Keratinocyte (primary cell): Measurements from ENCODE around the gene RIMS1. TPM values are rescaled to one million over a fixed set of nuclear protein-coding genes. Genes with fewer than 3 reads are reported as not detected.
"Not testable (repeated sequence)": the region's sequence is repeated elsewhere in the genome, so short reads cannot be mapped to it uniquely, and the experiment has no call there.

ENCODE experiments used
- DNase-seq: peaks from one replicate; pipeline ENCODE4 v3.0.0-alpha.2; 2011; ENCODE audit warnings: low read depth, missing footprints, low spot score
- FAIRE-seq: peaks from 2 replicates; lab custom pipeline; 2011; peaks lifted over from hg19 to GRCh38; lab: Jason Lieb, UNC
- H2AFZ ChIP-seq: 2 replicates; pipeline ENCODE4 v1.6.0; 2012; ENCODE audit warnings: low read length, control low read depth, inconsistent platforms; ENCODE audit not compliant: control insufficient read depth
- H3K27ac ChIP-seq: 2 replicates; pipeline ENCODE4 v1.5.1; 2011; ENCODE audit warnings: low read length; ENCODE audit not compliant: control insufficient read depth, insufficient read depth
- H3K27me3 ChIP-seq: 3 replicates; pipeline ENCODE4 v1.6.0; 2011; ENCODE audit warnings: low read length; ENCODE audit not compliant: control insufficient read depth, insufficient read depth; ENCODE audit errors: extremely low read depth
- H3K36me3 ChIP-seq, 2 experiments: 2 replicates in 1 of 2; 3 replicates in 1 of 2; pipeline ENCODE4 v1.5.1; 2011; ENCODE audit warnings: low read length in 2 of 2, mild to moderate bottlenecking in 1 of 2; ENCODE audit not compliant: control insufficient read depth in 2 of 2, insufficient read depth in 2 of 2; ENCODE audit errors: extremely low read depth in 1 of 2
- H3K4me1 ChIP-seq: 3 replicates; pipeline ENCODE4 v1.5.1; 2011; ENCODE audit warnings: low read length; ENCODE audit not compliant: control insufficient read depth, insufficient read depth; ENCODE audit errors: extremely low read depth
- H3K4me2 ChIP-seq: 3 replicates; pipeline ENCODE4 v1.6.0; 2011; ENCODE audit warnings: low read depth, low read length; ENCODE audit not compliant: control insufficient read depth, insufficient read depth; ENCODE audit errors: extremely low read depth
- H3K4me3 ChIP-seq, 3 experiments: fragments of 200-600 bp in 1 of 3; sonication (generic) in 1 of 3; 2 replicates in 2 of 3; 3 replicates in 1 of 3; pipeline ENCODE4 v1.5.1; 2011 to 2016; ENCODE audit warnings: low read length in 3 of 3, mild to moderate bottlenecking in 3 of 3, control low read depth in 2 of 3, inconsistent platforms in 1 of 3, low read depth in 1 of 3, mixed read lengths in 1 of 3, mixed run types in 1 of 3, moderate library complexity in 1 of 3; ENCODE audit not compliant: control insufficient read depth in 2 of 3, insufficient read depth in 2 of 3; ENCODE audit errors: extremely low read depth in 1 of 3
- H3K79me2 ChIP-seq: 2 replicates; pipeline ENCODE4 v1.6.0; 2012; ENCODE audit warnings: low read length; ENCODE audit not compliant: control insufficient read depth, insufficient read depth
- H3K9ac ChIP-seq: 3 replicates; pipeline ENCODE4 v1.6.0; 2011; ENCODE audit warnings: low read length; ENCODE audit not compliant: control insufficient read depth, insufficient read depth; ENCODE audit errors: extremely low read depth
- H3K9me1 ChIP-seq: 3 replicates; pipeline ENCODE4 v1.6.0; 2011; ENCODE audit warnings: low read length; ENCODE audit not compliant: control insufficient read depth, insufficient read depth; ENCODE audit errors: extremely low read depth
- H3K9me3 ChIP-seq: 2 replicates; pipeline ENCODE4 v1.5.1; 2012; ENCODE audit warnings: low read depth, low read length; ENCODE audit not compliant: control insufficient read depth
- H4K20me1 ChIP-seq: 3 replicates; pipeline ENCODE4 v1.6.0; 2011; ENCODE audit warnings: low read length; ENCODE audit not compliant: control insufficient read depth, insufficient read depth; ENCODE audit errors: extremely low read depth
- CTCF ChIP-seq, 3 experiments: IDR thresholded peaks in 1 of 3; conservative IDR thresholded peaks in 1 of 3; optimal IDR thresholded peaks in 1 of 3; 2 replicates in 2 of 3; 3 replicates in 1 of 3; pipeline versions ENCODE3 to v1.5.1; 2011; ENCODE audit warnings: low read length in 3 of 3, mild to moderate bottlenecking in 3 of 3, moderate library complexity in 2 of 3, control low read depth in 1 of 3, inconsistent platforms in 1 of 3; ENCODE audit not compliant: insufficient read depth in 2 of 3; ENCODE audit errors: extremely low read depth in 1 of 3
- EZH2 ChIP-seq: IDR thresholded peaks from one replicate; pipeline ENCODE4 v1.6.1; 2012; ENCODE audit warnings: inconsistent platforms, mild to moderate bottlenecking, low read length, moderate library complexity
- dilution Hi-C: fragments of 300-500 bp; cut with MboI; formaldehyde crosslinking; loops from one replicate; pipeline ENCODE4 v1.7.0; 2020; ENCODE audit warnings: low sequenced_read_pairs; ENCODE audit not compliant: extremely low pct_ligation_motif_present
- polyA plus RNA-seq, 5 experiments: library from polyadenylated mRNA; depleted of rRNA in 3 of 5; stranded (reverse) in 3 of 5; stranded (forward) in 1 of 5; unstranded in 1 of 5; fragments of >200 nt; gene quantifications; 1 replicate in 1 of 5; 2 replicates in 3 of 5; 3 replicates in 1 of 5; pipeline versions ENCODE4 v1.2.1 to v1.2.3, GENCODE V29; 2011 to 2012; ENCODE audit warnings: missing spikeins in 2 of 5, low read depth in 1 of 5, low replicate concordance in 1 of 5

RIMS1 gene
- polyA plus RNA-seq, 1 donor (not counting 4 experiments of a cell fraction or from before 2014, with no cell fraction given) = not detected

DNA sequence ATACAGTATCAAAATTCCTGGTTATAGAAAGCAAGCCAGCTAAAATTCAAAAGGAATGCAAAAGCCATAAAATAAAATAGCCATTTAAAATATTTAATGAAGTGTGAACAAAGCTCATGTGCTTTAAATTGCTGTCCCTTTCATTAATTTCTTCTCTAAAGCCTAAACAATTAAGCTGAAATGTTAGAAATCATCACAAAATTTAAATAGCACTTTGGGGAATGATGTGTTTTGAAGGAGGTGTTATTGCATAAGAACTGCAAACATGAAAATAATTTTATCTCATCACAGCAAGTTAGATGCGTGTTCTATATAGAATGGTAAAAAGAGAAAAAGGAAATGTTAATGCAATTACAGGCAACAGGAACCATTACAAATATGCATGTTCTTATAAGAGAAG is 111.0 kb downstream of the RIMS1 start:
- no peak overlapping the region for H3K4me3 ChIP-seq
- no peaks in the 10 kb centered on the region for H3K36me3 ChIP-seq
- no peak overlapping the region for H3K27ac ChIP-seq
- no peak overlapping the region for H2AFZ ChIP-seq
- H3K9me3 ChIP-seq = no peaks in the 10 kb centered on the region
- DNase-seq (no peak), FAIRE-seq (no peak)
- TF ChIP-seq CTCF (optimal IDR thresholded peaks at IDR 0.05 in 1 of 3, IDR thresholded peaks at IDR 0.05 in 1 of 3, conservative IDR thresholded peaks at IDR 0.05 in 1 of 3; ENCODE audit: extremely low read depth in 1 of 3, insufficient read depth in 2 of 3, low read length in 3 of 3) (no peak), EZH2 (no peak)
- no peak overlapping the region for H3K9ac ChIP-seq
- H3K4me1 ChIP-seq = no peaks in the 10 kb centered on the region
- H4K20me1 ChIP-seq = no peaks in the 10 kb centered on the region
- no peaks in the 10 kb centered on the region for H3K27me3 ChIP-seq
- H3K4me2 ChIP-seq = no peak overlapping the region
- dilution Hi-C loops = no loop called here
- no peaks in the 10 kb centered on the region for H3K79me2 ChIP-seq
- H3K9me1 ChIP-seq = no peaks in the 10 kb centered on the region

DNA sequence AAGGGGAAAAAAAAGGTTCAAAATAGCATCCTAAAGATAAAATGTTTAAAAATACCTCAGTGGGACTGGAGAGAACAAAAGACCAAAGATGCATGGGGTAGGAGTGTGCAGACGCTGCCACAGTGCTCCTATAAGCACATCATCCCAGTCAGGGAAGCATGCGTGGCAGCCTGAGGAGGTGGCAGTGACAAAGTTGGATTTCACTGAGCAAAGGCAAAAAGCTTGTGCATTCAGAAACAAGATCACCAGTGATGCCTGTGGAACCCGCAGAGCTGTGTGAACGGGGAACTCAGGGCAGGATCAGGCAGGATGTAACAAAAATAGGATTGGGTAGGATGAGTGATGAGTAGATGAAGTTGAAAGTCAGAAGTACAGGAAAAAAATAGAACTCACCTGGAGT is 116.1 kb downstream of the RIMS1 start:
- no peaks in the 10 kb centered on the region for H3K27me3 ChIP-seq
- no peak overlapping the region for H3K9ac ChIP-seq
- TF ChIP-seq CTCF (optimal IDR thresholded peaks at IDR 0.05 in 1 of 3, IDR thresholded peaks at IDR 0.05 in 1 of 3, conservative IDR thresholded peaks at IDR 0.05 in 1 of 3; ENCODE audit: extremely low read depth in 1 of 3, insufficient read depth in 2 of 3, low read length in 3 of 3) (no peak), EZH2 (no peak)
- dilution Hi-C loops = no loop called here
- no peaks in the 10 kb centered on the region for H3K9me3 ChIP-seq
- H3K4me3 ChIP-seq = no peak overlapping the region
- H4K20me1 ChIP-seq = no peaks in the 10 kb centered on the region
- no peaks in the 10 kb centered on the region for H3K36me3 ChIP-seq
- H3K4me1 ChIP-seq = no peaks in the 10 kb centered on the region
- no peaks in the 10 kb centered on the region for H3K9me1 ChIP-seq
- no peak overlapping the region for H3K4me2 ChIP-seq
- FAIRE-seq (no peak), DNase-seq (no peak)
- H3K79me2 ChIP-seq = no peaks in the 10 kb centered on the region
- no peak overlapping the region for H3K27ac ChIP-seq
- H2AFZ ChIP-seq = no peak overlapping the region

DNA sequence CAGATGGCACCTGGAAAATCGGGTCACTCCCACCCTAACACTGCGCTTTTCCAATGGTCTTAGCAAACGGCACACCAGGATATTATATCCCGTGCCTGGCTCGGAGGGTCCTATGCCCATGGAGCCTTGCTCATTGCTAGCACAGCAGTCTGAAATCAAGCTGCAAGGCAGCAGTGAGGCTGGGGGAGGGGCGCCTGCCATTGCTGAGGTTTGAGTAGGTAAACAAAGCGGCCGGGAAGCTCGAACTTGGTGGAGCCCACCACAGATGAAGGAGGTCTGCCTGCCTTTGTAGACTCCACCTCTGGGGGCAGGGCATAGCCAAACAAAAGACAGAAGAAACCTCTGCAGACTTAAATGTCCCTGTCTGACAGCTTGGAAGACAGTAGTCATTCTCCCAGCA is 120.2 kb downstream of the RIMS1 start:
- not testable (repeated sequence) for H3K27ac ChIP-seq, H3K9me1 ChIP-seq

More for the DNA sequence above, 120.2 kb downstream of the RIMS1 start:
- H3K36me3 ChIP-seq, H3K79me2 ChIP-seq, H3K9me3 ChIP-seq, H4K20me1 ChIP-seq, dilution Hi-C loops, H3K4me3 ChIP-seq, H3K4me2 ChIP-seq, H2AFZ ChIP-seq, H3K27me3 ChIP-seq, DNase-seq, FAIRE-seq, H3K4me1 ChIP-seq, H3K9ac ChIP-seq: not testable (repeated sequence)
